Activated T-cell treated with anti-CD3 and anti-CD28 coated beads, Interleukin-2, amount 50 U/mL, for 48 hours (primary cell): Measurements from ENCODE around the gene BIVM.
"Not testable (repeated sequence)": the region's sequence is repeated elsewhere in the genome, so short reads cannot be mapped to it uniquely, and the experiment has no call there.

Experiments
- DNase-seq, 2 experiments: peaks; one replicate each; pipeline ENCODE4 v3.0.0-alpha.2; 2020

The BIVM gene

GRCh38 chr13:102798581-102799425, at the start of gene BIVM, which contains the start of gene POGLUT2:
BIVM (plus strand) TSS chr13:102799119; CDS start chr13:102807268, 8,149 bp downstream.
POGLUT2 (minus strand) TSS chr13:102798976; CDS start chr13:102798670, 306 bp downstream.
- DNase-seq, result peak; percentile 87 to 90

GRCh38 chr13:102751886-102752285, 47.0 kb upstream of the BIVM start:
- no peak for DNase-seq

GRCh38 chr13:102757006-102757405, 41.9 kb upstream of the BIVM start:
- no peak for DNase-seq

GRCh38 chr13:102758842-102759241, 40.1 kb upstream of the BIVM start:
- no peak for DNase-seq

- no peak for DNase-seq
Observed at GRCh38 chr13:102761071-102761470, 37.8 kb upstream of the BIVM start.

GRCh38 chr13:102763741-102764140, 35.2 kb upstream of the BIVM start:
- DNase-seq, result no peak

GRCh38 chr13:102768909-102769308, 30.0 kb upstream of the BIVM start:
- no peak for DNase-seq

- no peak for DNase-seq
Observed at GRCh38 chr13:102769679-102770078, 29.2 kb upstream of the BIVM start.

- DNase-seq, result no peak
Observed at GRCh38 chr13:102770435-102770834, 28.5 kb upstream of the BIVM start.

GRCh38 chr13:102771298-102772041, 27.4 kb upstream of the BIVM start:
- no peak for DNase-seq

GRCh38 chr13:102772042-102772425, 26.9 kb upstream of the BIVM start:
- no peak for DNase-seq

GRCh38 chr13:102773441-102774213, 25.3 kb upstream of the BIVM start, which contains the start of gene TEX30:
TEX30 (minus strand) TSS chr13:102773786; CDS start chr13:102770026, 3,760 bp downstream.
- peak; percentile 89 to 93 for DNase-seq

GRCh38 chr13:102774214-102774568, 24.7 kb upstream of the BIVM start:
- no peak for DNase-seq

- DNase-seq, result no peak
Observed at GRCh38 chr13:102774591-102775520, 24.1 kb upstream of the BIVM start.

GRCh38 chr13:102776271-102776670, 22.6 kb upstream of the BIVM start:
- DNase-seq, result no peak

- DNase-seq, result no peak
Observed at GRCh38 chr13:102777736-102778135, 21.2 kb upstream of the BIVM start.

GRCh38 chr13:102779436-102780159, 19.3 kb upstream of the BIVM start:
- DNase-seq, result peak; percentile 44 to 47

- not testable (repeated sequence) for DNase-seq
Observed at GRCh38 chr13:102780656-102781055, 18.3 kb upstream of the BIVM start.

- DNase-seq, result no peak
Observed at GRCh38 chr13:102781591-102781990, 17.3 kb upstream of the BIVM start.

- no peak for DNase-seq
Observed at GRCh38 chr13:102784483-102784882, 14.4 kb upstream of the BIVM start.

GRCh38 chr13:102788683-102789082, 10.2 kb upstream of the BIVM start:
- DNase-seq, result no peak
